ENCODE data around the gene RNF208. TPM values are rescaled to one million over a fixed set of nuclear protein-coding genes. Genes with fewer than 3 reads are reported as not detected.

The RNF208 gene
- 0.22 TPM in 1 of 2 replicates, not detected in the other for total RNA-seq

GRCh38 chr9:137222190-137223077 is at the start of gene RNF208:
Gene RNF208, minus strand, starts transcription at chr9:137222240. Its CDS starts 1,028 bp downstream, at chr9:137221212.
- DNase-seq (ENCODE audit: low read depth in 2 of 2) = no peak

GRCh38 chr9:137271696-137272076 is 49.6 kb upstream of the RNF208 start:
- no peak for DNase-seq (ENCODE audit: low read depth in 2 of 2)

- no peak for DNase-seq (ENCODE audit: low read depth in 2 of 2)
Measured at GRCh38 chr9:137270929-137271695, 49.1 kb upstream of the RNF208 start.

GRCh38 chr9:137269231-137269772 is 47.3 kb upstream of the RNF208 start:
- DNase-seq (ENCODE audit: low read depth in 2 of 2) = peak; percentile 62 to 77

GRCh38 chr9:137268538-137269201 is 46.6 kb upstream of the RNF208 start:
- DNase-seq (ENCODE audit: low read depth in 2 of 2) = peak; percentile 82 to 89

GRCh38 chr9:137267933-137268355 is 45.9 kb upstream of the RNF208 start:
- DNase-seq (ENCODE audit: low read depth in 2 of 2) = peak in 1 of 2 donors; percentile 47

- DNase-seq (ENCODE audit: low read depth in 2 of 2) = no peak
Measured at GRCh38 chr9:137266585-137267453, 44.8 kb upstream of the RNF208 start.

- DNase-seq (ENCODE audit: low read depth in 2 of 2) = no peak
Measured at GRCh38 chr9:137266162-137266527, 44.1 kb upstream of the RNF208 start.

GRCh38 chr9:137265496-137266161 is 43.6 kb upstream of the RNF208 start:
- no peak for DNase-seq (ENCODE audit: low read depth in 2 of 2)

- no peak for DNase-seq (ENCODE audit: low read depth in 2 of 2)
Measured at GRCh38 chr9:137264067-137264466, 42.0 kb upstream of the RNF208 start.

- no peak for DNase-seq (ENCODE audit: low read depth in 2 of 2)
Measured at GRCh38 chr9:137263506-137263905, 41.5 kb upstream of the RNF208 start.

GRCh38 chr9:137262909-137263285 is 40.9 kb upstream of the RNF208 start:
- no peak for DNase-seq (ENCODE audit: low read depth in 2 of 2)

GRCh38 chr9:137262173-137262908 is 40.3 kb upstream of the RNF208 start:
- peak in 1 of 2 donors; percentile 52 for DNase-seq (ENCODE audit: low read depth in 2 of 2)

- no peak for DNase-seq (ENCODE audit: low read depth in 2 of 2)
Measured at GRCh38 chr9:137256856-137257255, 34.8 kb upstream of the RNF208 start.

- DNase-seq (ENCODE audit: low read depth in 2 of 2) = no peak
Measured at GRCh38 chr9:137256362-137256761, 34.3 kb upstream of the RNF208 start.

- DNase-seq (ENCODE audit: low read depth in 2 of 2) = peak; percentile 27 to 48
Measured at GRCh38 chr9:137255448-137256114, 33.5 kb upstream of the RNF208 start.

GRCh38 chr9:137254624-137255447 is 32.8 kb upstream of the RNF208 start, which contains the start of gene NELFB:
Gene NELFB, plus strand, starts transcription at chr9:137255327.
- peak; percentile 79 to 84 for DNase-seq (ENCODE audit: low read depth in 2 of 2)
